DMS153 treated with DMSO at 0.1 percent for 48 hours (cell line): Measurements from ENCODE around the gene TMEM129.

Experiments
- DNase-seq: peaks from one replicate; lab custom pipeline; 2025; ENCODE audit not compliant: unreplicated experiment; lab: John Stamatoyannopoulos, UW

Gene TMEM129

GRCh38 chr4:1758306-1759121 is 37.4 kb upstream of the TMEM129 start:
- DNase-seq: no peak

GRCh38 chr4:1757836-1758235 is 36.7 kb upstream of the TMEM129 start:
- no peak for DNase-seq

GRCh38 chr4:1756893-1757779 is 36.0 kb upstream of the TMEM129 start:
- DNase-seq: no peak

GRCh38 chr4:1756079-1756478 is 35.0 kb upstream of the TMEM129 start:
- no peak for DNase-seq

- no peak for DNase-seq
Measured at GRCh38 chr4:1755297-1755696, 34.2 kb upstream of the TMEM129 start.

- DNase-seq: no peak
Measured at GRCh38 chr4:1754336-1754735, 33.2 kb upstream of the TMEM129 start.

- no peak for DNase-seq
Measured at GRCh38 chr4:1753697-1754311, 32.7 kb upstream of the TMEM129 start.

GRCh38 chr4:1753294-1753696 is 32.2 kb upstream of the TMEM129 start:
- DNase-seq: no peak

GRCh38 chr4:1752284-1753041 is 31.3 kb upstream of the TMEM129 start:
- no peak for DNase-seq

- DNase-seq: no peak
Measured at GRCh38 chr4:1751919-1752283, 30.8 kb upstream of the TMEM129 start.

GRCh38 chr4:1751155-1751918 is 30.2 kb upstream of the TMEM129 start:
- DNase-seq: no peak

- no peak for DNase-seq
Measured at GRCh38 chr4:1750381-1751154, 29.4 kb upstream of the TMEM129 start.

GRCh38 chr4:1749826-1750225 is 28.7 kb upstream of the TMEM129 start:
- no peak for DNase-seq

GRCh38 chr4:1749370-1749769 is 28.2 kb upstream of the TMEM129 start:
- no peak for DNase-seq

- DNase-seq: peak; percentile 22
Measured at GRCh38 chr4:1748465-1748995, 27.4 kb upstream of the TMEM129 start.

GRCh38 chr4:1747603-1747967 is 26.5 kb upstream of the TMEM129 start:
- no peak for DNase-seq

GRCh38 chr4:1746919-1747602 is 25.9 kb upstream of the TMEM129 start:
- DNase-seq: no peak

GRCh38 chr4:1746265-1746691 is 25.2 kb upstream of the TMEM129 start:
- no peak for DNase-seq

- no peak for DNase-seq
Measured at GRCh38 chr4:1745697-1746096, 24.6 kb upstream of the TMEM129 start.
